Measurements from ENCODE around the gene ADORA3.

ADORA3 gene

DNA sequence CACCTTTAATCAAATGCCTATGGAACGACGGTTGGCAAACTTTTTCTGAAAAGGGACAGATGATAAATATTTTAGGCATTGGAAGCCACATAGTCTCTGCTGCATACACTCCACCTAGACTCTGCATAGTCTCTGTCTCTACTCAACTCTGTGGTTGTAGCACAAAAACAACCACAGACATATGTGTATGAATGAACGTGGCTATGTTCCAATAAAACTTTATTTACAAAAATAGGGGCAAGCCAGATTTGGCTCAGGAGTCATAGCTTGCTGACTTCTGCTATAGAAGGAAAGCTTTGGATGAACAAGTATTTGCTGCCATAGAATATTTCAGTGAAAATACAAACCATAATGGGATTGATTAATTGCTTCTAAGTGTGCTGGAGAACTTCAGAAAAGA lies 37.5 kb upstream of the ADORA3 start:
- H3K4me3 ChIP-seq (ENCODE audit: low read depth, low read length), result no peak overlapping the region
- no peak for DNase-seq (ENCODE audit: low read depth)
- TF ChIP-seq, protein P1, sequence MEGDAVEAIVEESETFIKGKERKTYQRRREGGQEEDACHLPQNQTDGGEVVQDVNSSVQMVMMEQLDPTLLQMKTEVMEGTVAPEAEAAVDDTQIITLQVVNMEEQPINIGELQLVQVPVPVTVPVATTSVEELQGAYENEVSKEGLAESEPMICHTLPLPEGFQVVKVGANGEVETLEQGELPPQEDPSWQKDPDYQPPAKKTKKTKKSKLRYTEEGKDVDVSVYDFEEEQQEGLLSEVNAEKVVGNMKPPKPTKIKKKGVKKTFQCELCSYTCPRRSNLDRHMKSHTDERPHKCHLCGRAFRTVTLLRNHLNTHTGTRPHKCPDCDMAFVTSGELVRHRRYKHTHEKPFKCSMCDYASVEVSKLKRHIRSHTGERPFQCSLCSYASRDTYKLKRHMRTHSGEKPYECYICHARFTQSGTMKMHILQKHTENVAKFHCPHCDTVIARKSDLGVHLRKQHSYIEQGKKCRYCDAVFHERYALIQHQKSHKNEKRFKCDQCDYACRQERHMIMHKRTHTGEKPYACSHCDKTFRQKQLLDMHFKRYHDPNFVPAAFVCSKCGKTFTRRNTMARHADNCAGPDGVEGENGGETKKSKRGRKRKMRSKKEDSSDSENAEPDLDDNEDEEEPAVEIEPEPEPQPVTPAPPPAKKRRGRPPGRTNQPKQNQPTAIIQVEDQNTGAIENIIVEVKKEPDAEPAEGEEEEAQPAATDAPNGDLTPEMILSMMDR (IDR thresholded peaks at IDR 0.05; ENCODE audit: low read depth, low read length, missing control alignments), result no peak
- in situ Hi-C loops (cut with HindIII; ENCODE audit: low sequenced_read_pairs), result no loop called here

- peak; percentile 44 for DNase-seq (ENCODE audit: low read depth)
- TF ChIP-seq, protein P1 (IDR thresholded peaks at IDR 0.05; ENCODE audit: low read depth, low read length, missing control alignments), result no peak
Measured at GRCh38 chr1:111538343-111539025, 35.1 kb upstream of the ADORA3 start.

GRCh38 chr1:111535256-111536191 lies 32.1 kb upstream of the ADORA3 start:
- TF ChIP-seq, protein P1 (IDR thresholded peaks at IDR 0.05; ENCODE audit: low read depth, low read length, missing control alignments), result no peak
- no peak overlapping the region for H3K4me3 ChIP-seq (ENCODE audit: low read depth, low read length)
- in situ Hi-C loops (cut with HindIII; ENCODE audit: low sequenced_read_pairs), result no loop called here
- no peak for DNase-seq (ENCODE audit: low read depth)

More at GRCh38 chr1:111538343-111539025, 35.1 kb upstream of the ADORA3 start:
- no peak overlapping the region for H3K4me3 ChIP-seq (ENCODE audit: low read depth, low read length)
- in situ Hi-C loops (cut with HindIII; ENCODE audit: low sequenced_read_pairs), result no loop called here

DNA sequence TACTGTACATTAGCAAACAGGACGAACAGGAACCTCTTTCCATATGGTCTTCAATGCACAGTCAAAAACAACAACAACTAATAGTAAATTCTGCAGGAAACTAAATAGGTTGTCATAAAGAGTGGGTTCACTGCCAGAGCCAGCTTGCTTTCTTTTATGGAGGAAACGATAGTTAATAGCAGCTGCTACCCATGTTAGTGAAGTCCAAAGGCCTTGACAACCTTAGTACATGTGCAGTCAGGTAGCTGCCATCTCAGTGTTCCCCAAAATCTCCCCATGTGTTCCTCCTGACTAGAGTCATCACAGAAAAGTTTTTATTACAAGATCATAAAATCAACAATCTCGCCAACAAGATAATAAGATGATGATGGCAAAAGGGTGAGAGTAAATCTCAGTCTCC lies 16.6 kb upstream of the ADORA3 start:
- TF ChIP-seq, protein P1 (IDR thresholded peaks at IDR 0.05; ENCODE audit: low read depth, low read length, missing control alignments), result no peak
- no peak overlapping the region for H3K4me3 ChIP-seq (ENCODE audit: low read depth, low read length)
- no peak for DNase-seq (ENCODE audit: low read depth)
- in situ Hi-C loops (cut with HindIII; ENCODE audit: low sequenced_read_pairs), result no loop called here

GRCh38 chr1:111517469-111518225 lies 14.2 kb upstream of the ADORA3 start:
- no peak for DNase-seq (ENCODE audit: low read depth)
- in situ Hi-C loops (cut with HindIII; ENCODE audit: low sequenced_read_pairs), result no loop called here
- TF ChIP-seq, protein P1 (IDR thresholded peaks at IDR 0.05; ENCODE audit: low read depth, low read length, missing control alignments), result no peak
- H3K4me3 ChIP-seq (ENCODE audit: low read depth, low read length), result no peak overlapping the region

- no peak for DNase-seq (ENCODE audit: low read depth)
- H3K4me3 ChIP-seq (ENCODE audit: low read depth, low read length), result peak overlapping the region; percentile 19
- in situ Hi-C loops (cut with HindIII; ENCODE audit: low sequenced_read_pairs), result no loop called here
- TF ChIP-seq, protein P1 (IDR thresholded peaks at IDR 0.05; ENCODE audit: low read depth, low read length, missing control alignments), result peak; percentile 28
Measured at GRCh38 chr1:111516005-111516535, 12.6 kb upstream of the ADORA3 start.
